CD4-positive, CD25-positive, alpha-beta regulatory T cell (primary cell): ENCODE measurements around the gene TMED1. TPM values are rescaled to one million over a fixed set of nuclear protein-coding genes. Genes with fewer than 3 reads are reported as not detected.
"Not testable (repeated sequence)": the region's sequence is repeated elsewhere in the genome, so short reads cannot be mapped to it uniquely, and the experiment has no call there.

ENCODE experiments used
- ATAC-seq, 2 donors: fragments of 150-1000 bp; cut with Tn5 transposase; one replicate each; pipeline ENCODE4 v1.10.0; 2021; ENCODE audit warnings: low read depth in 2 of 2, moderate number of reproducible peaks in 2 of 2, moderate library complexity in 1 of 2
- DNase-seq, 3 donors: peaks; one replicate each; pipeline versions ENCODE4 v3.0.0 to v3.0.0-alpha.2; 2012 to 2022; ENCODE audit warnings: mixed read lengths in 1 of 3
- H3K27ac ChIP-seq: one replicate; pipeline ENCODE4 v1.7.0; 2013; ENCODE audit warnings: mild to moderate bottlenecking, low read length; ENCODE audit not compliant: insufficient read depth, poor library complexity, severe bottlenecking
- H3K27me3 ChIP-seq: one replicate; pipeline ENCODE4 v1.7.0; 2013; ENCODE audit warnings: low read length; ENCODE audit not compliant: control insufficient read depth, insufficient read depth
- H3K36me3 ChIP-seq: one replicate; pipeline ENCODE4 v1.7.0; 2013; ENCODE audit warnings: mild to moderate bottlenecking, low read length, moderate library complexity; ENCODE audit not compliant: control insufficient read depth, insufficient read depth
- H3K4me1 ChIP-seq: 2 replicates; pipeline ENCODE4 v1.7.0; 2013; ENCODE audit warnings: mild to moderate bottlenecking, low read length; ENCODE audit not compliant: insufficient read depth, control insufficient read depth, poor library complexity, severe bottlenecking
- H3K4me3 ChIP-seq: one replicate; pipeline ENCODE4 v1.7.0; 2013; ENCODE audit warnings: low read depth, mild to moderate bottlenecking, low read length, moderate library complexity
- H3K9me3 ChIP-seq, 2 experiments: 1 replicate in 1 of 2; 2 replicates in 1 of 2; pipeline ENCODE4 v1.7.0; 2013; ENCODE audit warnings: low read length in 2 of 2, mild to moderate bottlenecking in 1 of 2, moderate library complexity in 1 of 2; ENCODE audit not compliant: control insufficient read depth in 2 of 2
- H3K27ac Mint-ChIP-seq, 3 donors: one replicate each; pipeline ENCODE4 v1.8.0; 2020 to 2022; ENCODE audit warnings: mild to moderate bottlenecking in 3 of 3, mixed read lengths in 3 of 3, moderate library complexity in 2 of 3
- H3K27me3 Mint-ChIP-seq: one replicate; pipeline ENCODE4 v1.8.0; 2022; ENCODE audit warnings: mild to moderate bottlenecking, mixed read lengths
- H3K36me3 Mint-ChIP-seq: one replicate; pipeline ENCODE4 v1.8.0; 2020; ENCODE audit warnings: mixed read lengths
- H3K4me1 Mint-ChIP-seq, 4 donors: one replicate each; pipeline ENCODE4 v1.8.0; 2020 to 2022; ENCODE audit warnings: mixed read lengths in 4 of 4, mild to moderate bottlenecking in 1 of 4
- H3K4me3 Mint-ChIP-seq, 4 donors: one replicate each; pipeline ENCODE4 v1.8.0; 2020 to 2022; ENCODE audit warnings: mild to moderate bottlenecking in 4 of 4, mixed read lengths in 4 of 4, moderate library complexity in 3 of 4
- H3K9me3 Mint-ChIP-seq, 7 donors: one replicate each; pipeline ENCODE4 v1.8.0; 2020 to 2022; ENCODE audit warnings: mixed read lengths in 7 of 7, mild to moderate bottlenecking in 3 of 7, moderate library complexity in 2 of 7
- polyA plus RNA-seq, 4 donors: library from polyadenylated mRNA; unstranded; fragments of 300-500 nt; fragmentation: Illumina TruSeq; gene quantifications; one replicate each; pipeline ENCODE4 v1.2.3, GENCODE V29; 2021
- total RNA-seq: library from RNA; stranded (reverse); gene quantifications from one replicate; pipeline ENCODE4 v1.2.3, GENCODE V29; 2022

Gene TMED1
- total and polyA plus RNA-seq, 5 donors from 2014 or later: 10.2 to 30.3 (median 26.9) TPM

- H3K9me3 ChIP-seq, H3K4me3 ChIP-seq, H3K4me1 Mint-ChIP-seq, H3K27me3 Mint-ChIP-seq, H3K4me3 Mint-ChIP-seq, ATAC-seq, H3K36me3 ChIP-seq, DNase-seq, H3K27ac Mint-ChIP-seq, H3K4me1 ChIP-seq, H3K27me3 ChIP-seq, H3K36me3 Mint-ChIP-seq, H3K27ac ChIP-seq, H3K9me3 Mint-ChIP-seq: not testable (repeated sequence)
Measured at GRCh38 chr19:10856899-10857298, 20.9 kb upstream of the TMED1 start.

DNA sequence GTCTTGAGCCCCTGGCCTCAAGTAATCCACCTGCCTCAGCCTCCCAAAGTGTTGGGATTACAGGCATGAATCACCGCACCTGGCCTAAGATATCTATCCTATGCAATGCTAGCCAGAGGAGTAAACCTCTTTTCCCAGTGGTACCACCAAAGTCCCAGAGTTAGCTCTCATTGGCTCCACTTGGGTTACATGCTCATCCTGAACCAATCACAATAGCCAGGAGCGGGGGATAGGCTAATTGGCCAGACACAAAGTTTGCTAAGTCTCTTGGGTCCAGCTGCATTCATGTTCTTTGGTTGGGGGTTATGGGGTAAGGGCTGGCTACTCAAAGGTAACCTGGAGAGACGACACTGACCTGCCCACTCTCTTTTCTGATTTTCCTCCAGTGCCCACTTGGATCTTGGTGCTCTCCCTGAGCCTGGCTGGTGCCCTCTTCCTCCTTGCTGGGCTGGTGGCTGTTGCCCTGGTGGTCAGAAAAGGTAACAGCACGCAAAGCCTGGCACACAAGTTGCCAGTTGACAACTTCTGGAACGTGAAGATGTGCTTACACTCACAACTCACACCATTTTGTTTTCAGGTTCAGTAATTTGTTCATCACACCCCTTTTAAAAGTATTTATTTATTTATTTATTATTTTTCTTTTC lies 20.0 kb upstream of the TMED1 start:
- Histone ChIP-seq H3K27me3 (no peaks in the 10 kb centered on the region), H3K36me3 (no peaks in the 10 kb centered on the region), H3K4me3 (no peak overlapping the region), H3K4me1 (no peaks in the 10 kb centered on the region), H3K27ac (no peak overlapping the region), H3K9me3 (no peaks in the 10 kb centered on the region)
- no peaks in the 10 kb centered on the region for H3K4me1 Mint-ChIP-seq
- H3K27ac Mint-ChIP-seq: no peak overlapping the region
- DNase-seq (peak in 1 of 3 donors; percentile 59), ATAC-seq (no peak)
- H3K9me3 Mint-ChIP-seq: no peaks in the 10 kb centered on the region
- no peak overlapping the region for H3K4me3 Mint-ChIP-seq
- H3K27me3 Mint-ChIP-seq: no peaks in the 10 kb centered on the region
- no peaks in the 10 kb centered on the region for H3K36me3 Mint-ChIP-seq

GRCh38 chr19:10854350-10855089 lies 18.5 kb upstream of the TMED1 start:
- ATAC-seq: no peak
- Mint-ChIP-seq H3K36me3 (no peaks in the 10 kb centered on the region), H3K4me1 (no peaks in the 10 kb centered on the region), H3K27me3 (no peaks in the 10 kb centered on the region), H3K4me3 (no peak overlapping the region), H3K9me3 (no peaks in the 10 kb centered on the region), H3K27ac (peak overlapping the region in 1 of 3 donors; percentile 76)
- H3K9me3 ChIP-seq: no peaks in the 10 kb centered on the region
- H3K4me1 ChIP-seq: no peaks in the 10 kb centered on the region
- H3K36me3 ChIP-seq: no peaks in the 10 kb centered on the region
- no peak overlapping the region for H3K4me3 ChIP-seq
- H3K27ac ChIP-seq: no peak overlapping the region
- no peak for DNase-seq
- H3K27me3 ChIP-seq: no peaks in the 10 kb centered on the region

- DNase-seq (no peak), ATAC-seq (no peak)
Measured at GRCh38 chr19:10852941-10853340, 16.9 kb upstream of the TMED1 start.

GRCh38 chr19:10852098-10852800 lies 16.2 kb upstream of the TMED1 start:
- no peak for ATAC-seq
- Mint-ChIP-seq H3K27me3 (no peaks in the 10 kb centered on the region), H3K4me3 (no peak overlapping the region), H3K36me3 (no peaks in the 10 kb centered on the region), H3K4me1 (peaks cover 0 to 5% (median 1%) of the 10 kb centered on the region in 4 donors), H3K9me3 (no peaks in the 10 kb centered on the region), H3K27ac (no peak overlapping the region)
- Histone ChIP-seq H3K27ac (no peak overlapping the region), H3K4me3 (no peak overlapping the region), H3K36me3 (no peaks in the 10 kb centered on the region), H3K27me3 (no peaks in the 10 kb centered on the region), H3K4me1 (no peaks in the 10 kb centered on the region), H3K9me3 (no peaks in the 10 kb centered on the region)
- no peak for DNase-seq

More at GRCh38 chr19:10852941-10853340, 16.9 kb upstream of the TMED1 start:
- Histone ChIP-seq H3K36me3 (no peaks in the 10 kb centered on the region), H3K27ac (no peak overlapping the region), H3K9me3 (no peaks in the 10 kb centered on the region), H3K4me3 (no peak overlapping the region), H3K4me1 (no peaks in the 10 kb centered on the region), H3K27me3 (no peaks in the 10 kb centered on the region)
- Mint-ChIP-seq H3K4me1 (peaks cover 0 to 5% (median 1%) of the 10 kb centered on the region in 4 donors), H3K27me3 (no peaks in the 10 kb centered on the region), H3K27ac (no peak overlapping the region), H3K36me3 (no peaks in the 10 kb centered on the region), H3K9me3 (no peaks in the 10 kb centered on the region), H3K4me3 (no peak overlapping the region)

DNA sequence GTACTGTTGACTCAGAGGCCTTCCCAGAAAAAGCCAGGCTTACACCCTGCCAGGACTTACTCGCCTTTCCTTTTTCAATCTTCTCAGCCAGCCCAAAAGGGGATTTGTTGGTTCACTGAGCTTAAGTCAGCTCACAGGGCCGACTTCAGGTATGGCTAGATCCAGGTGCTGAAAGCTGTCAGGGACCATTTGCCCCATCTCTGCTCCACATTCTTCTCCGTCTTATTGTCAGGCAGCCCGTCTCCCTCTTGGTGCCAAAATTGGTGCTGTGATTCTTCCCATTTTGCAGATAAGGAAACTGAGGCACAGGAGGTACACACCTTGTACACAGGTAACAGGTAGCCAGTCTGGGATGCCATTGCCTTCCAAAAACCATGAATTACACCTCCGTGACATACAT lies 14.6 kb upstream of the TMED1 start:
- H3K27ac Mint-ChIP-seq: no peak overlapping the region
- Histone ChIP-seq H3K4me3 (no peak overlapping the region), H3K27ac (no peak overlapping the region), H3K4me1 (no peaks in the 10 kb centered on the region), H3K27me3 (no peaks in the 10 kb centered on the region), H3K9me3 (peaks cover 7% of the 10 kb centered on the region in 2 experiments), H3K36me3 (no peaks in the 10 kb centered on the region)
- no peak overlapping the region for H3K4me3 Mint-ChIP-seq
- DNase-seq (no peak), ATAC-seq (no peak)
- H3K36me3 Mint-ChIP-seq: no peaks in the 10 kb centered on the region
- peaks cover 4% of the 10 kb centered on the region for H3K27me3 Mint-ChIP-seq
- peaks cover 0 to 5% (median 3%) of the 10 kb centered on the region in 4 donors for H3K4me1 Mint-ChIP-seq
- peaks cover 0 to 5% (median 5%) of the 10 kb centered on the region in 7 donors for H3K9me3 Mint-ChIP-seq

GRCh38 chr19:10848230-10848856 lies 12.3 kb upstream of the TMED1 start, which contains the start of gene C19orf38:
Gene C19orf38, plus strand, starts transcription at chr19:10848415. Its CDS starts 94 bp downstream, at chr19:10848509.
- peaks cover 7% of the 10 kb centered on the region in 2 experiments for H3K9me3 ChIP-seq
- no peak within 1 kb of the TSS for H3K27ac ChIP-seq
- peaks cover 0 to 5% (median 5%) of the 10 kb centered on the region in 7 donors for H3K9me3 Mint-ChIP-seq
- no peaks in the 10 kb centered on the region for H3K27me3 ChIP-seq
- H3K36me3 ChIP-seq: no peaks in the 10 kb centered on the region
- no peaks in the 10 kb centered on the region for H3K4me1 ChIP-seq
- ATAC-seq (no peak), DNase-seq (no peak)
- peak within 1 kb of the TSS in 2 of 3 donors; percentile 42 to 64 for H3K27ac Mint-ChIP-seq
- peaks cover 0 to 5% (median 3%) of the 10 kb centered on the region in 4 donors for H3K4me1 Mint-ChIP-seq
- peak within 1 kb of the TSS in 1 of 4 donors; percentile 16 for H3K4me3 Mint-ChIP-seq
- peaks cover 4% of the 10 kb centered on the region for H3K27me3 Mint-ChIP-seq
- H3K36me3 Mint-ChIP-seq: no peaks in the 10 kb centered on the region
- no peak within 1 kb of the TSS for H3K4me3 ChIP-seq
